Measurements from ENCODE around the gene MTA3. TPM values are rescaled to one million over a fixed set of nuclear protein-coding genes. Genes with fewer than 3 reads are reported as not detected.
"Not testable (repeated sequence)": the region's sequence is repeated elsewhere in the genome, so short reads cannot be mapped to it uniquely, and the experiment has no call there.

MTA3 gene
- total RNA-seq, 2 donors from 2014 or later, result 23.0 to 30.8 TPM

- Histone ChIP-seq H3K27ac (no peak overlapping the region), H3K4me3 (no peak overlapping the region), H3K9me3 (no peaks in the 10 kb centered on the region), H3K36me3 (no peaks in the 10 kb centered on the region), H3K27me3 (replicated peaks; ENCODE audit: insufficient read depth) (no peaks in the 10 kb centered on the region), H3K4me1 (ENCODE audit: control insufficient read depth in 1 of 2, low read depth in 2 of 2) (peaks cover 10% of the 10 kb centered on the region in 2 donors)
- DNase-seq (ENCODE audit: low spot score), result no peak
- TF ChIP-seq CTCF (IDR thresholded peaks at IDR 0.05), result no peak
- ATAC-seq (ENCODE audit: insufficient number of reproducible peaks, low FRiP score, low read depth), result no peak
Observed at GRCh38 chr2:42573256-42573655, 4.8 kb downstream of the MTA3 start.

- Histone ChIP-seq H3K9me3 (no peaks in the 10 kb centered on the region), H3K4me1 (ENCODE audit: control insufficient read depth in 1 of 2, low read depth in 2 of 2) (no peaks in the 10 kb centered on the region), H3K27ac (no peak overlapping the region), H3K27me3 (replicated peaks; ENCODE audit: insufficient read depth) (no peaks in the 10 kb centered on the region), H3K36me3 (peaks cover 7% of the 10 kb centered on the region), H3K4me3 (no peak overlapping the region)
- no peak for DNase-seq (ENCODE audit: low spot score)
- ATAC-seq (ENCODE audit: insufficient number of reproducible peaks, low FRiP score, low read depth), result no peak
- no peak for TF ChIP-seq CTCF (IDR thresholded peaks at IDR 0.05)
Observed at GRCh38 chr2:42575458-42576064, 7.1 kb downstream of the MTA3 start.

- H3K36me3 ChIP-seq, result peaks cover 7% of the 10 kb centered on the region
Observed at GRCh38 chr2:42578621-42579020, 10.2 kb downstream of the MTA3 start.

GRCh38 chr2:42581257-42581656 is 12.8 kb downstream of the MTA3 start:
- no peak for TF ChIP-seq CTCF (IDR thresholded peaks at IDR 0.05)
- Histone ChIP-seq H3K27me3 (replicated peaks; ENCODE audit: insufficient read depth) (no peaks in the 10 kb centered on the region), H3K9me3 (no peaks in the 10 kb centered on the region), H3K4me1 (ENCODE audit: control insufficient read depth in 1 of 2, low read depth in 2 of 2) (no peaks in the 10 kb centered on the region), H3K4me3 (no peak overlapping the region), H3K27ac (no peak overlapping the region), H3K36me3 (peaks cover 7% of the 10 kb centered on the region)
- ATAC-seq (ENCODE audit: insufficient number of reproducible peaks, low FRiP score, low read depth), result no peak
- no peak for DNase-seq (ENCODE audit: low spot score)

More at GRCh38 chr2:42578621-42579020, 10.2 kb downstream of the MTA3 start:
- H3K27ac ChIP-seq, result no peak overlapping the region
- DNase-seq (ENCODE audit: low spot score) (no peak), ATAC-seq (ENCODE audit: insufficient number of reproducible peaks, low FRiP score, low read depth) (no peak)
- no peak overlapping the region for H3K4me3 ChIP-seq
- H3K9me3 ChIP-seq, result no peaks in the 10 kb centered on the region
- H3K4me1 ChIP-seq (ENCODE audit: control insufficient read depth in 1 of 2, low read depth in 2 of 2), result no peaks in the 10 kb centered on the region
- no peaks in the 10 kb centered on the region for H3K27me3 ChIP-seq (replicated peaks; ENCODE audit: insufficient read depth)
- TF ChIP-seq CTCF (IDR thresholded peaks at IDR 0.05), result no peak

GRCh38 chr2:42584628-42585027 is 16.2 kb downstream of the MTA3 start:
- H3K36me3 ChIP-seq; ATAC-seq (ENCODE audit: insufficient number of reproducible peaks, low FRiP score, low read depth): not testable (repeated sequence)

GRCh38 chr2:42585779-42586178 is 17.3 kb downstream of the MTA3 start:
- TF ChIP-seq CTCF (IDR thresholded peaks at IDR 0.05), result no peak
- no peaks in the 10 kb centered on the region for H3K27me3 ChIP-seq (replicated peaks; ENCODE audit: insufficient read depth)
- no peak for ATAC-seq (ENCODE audit: insufficient number of reproducible peaks, low FRiP score, low read depth)

More at GRCh38 chr2:42584628-42585027, 16.2 kb downstream of the MTA3 start:
- not testable (repeated sequence) for H3K27ac ChIP-seq; DNase-seq (ENCODE audit: low spot score); H3K4me3 ChIP-seq; H3K27me3 ChIP-seq (replicated peaks; ENCODE audit: insufficient read depth); H3K4me1 ChIP-seq (ENCODE audit: control insufficient read depth in 1 of 2, low read depth in 2 of 2); H3K9me3 ChIP-seq

More at GRCh38 chr2:42585779-42586178, 17.3 kb downstream of the MTA3 start:
- Histone ChIP-seq H3K4me1 (ENCODE audit: control insufficient read depth in 1 of 2, low read depth in 2 of 2) (no peaks in the 10 kb centered on the region), H3K36me3 (no peaks in the 10 kb centered on the region), H3K4me3 (no peak overlapping the region), H3K27ac (no peak overlapping the region), H3K9me3 (no peaks in the 10 kb centered on the region)
- DNase-seq (ENCODE audit: low spot score), result no peak
